GM19467 (cell line): ENCODE measurements around the gene HSPA12B.

Experiments used
- ATAC-seq: cut with Tn5 transposase; IDR thresholded peaks from one replicate; pipeline ENCODE4 v1.9.1; 2021; ENCODE audit warnings: mild to moderate bottlenecking, moderate library complexity; ENCODE audit not compliant: unreplicated experiment

Gene HSPA12B

GRCh38 chr20:3704087-3704486, 28.4 kb upstream of the HSPA12B start:
- no peak for ATAC-seq

- ATAC-seq = no peak
Observed at GRCh38 chr20:3705491-3705969, 27.0 kb upstream of the HSPA12B start.

- no peak for ATAC-seq
Observed at GRCh38 chr20:3705970-3706739, 26.3 kb upstream of the HSPA12B start.

GRCh38 chr20:3706774-3707507, 25.5 kb upstream of the HSPA12B start:
- ATAC-seq = no peak

- ATAC-seq = no peak
Observed at GRCh38 chr20:3707508-3707899, 25.0 kb upstream of the HSPA12B start.

- ATAC-seq = no peak
Observed at GRCh38 chr20:3710011-3710466, 22.4 kb upstream of the HSPA12B start.

GRCh38 chr20:3710703-3711483, 21.6 kb upstream of the HSPA12B start:
- ATAC-seq = no peak

- ATAC-seq = no peak
Observed at GRCh38 chr20:3711484-3711941, 21.0 kb upstream of the HSPA12B start.

- ATAC-seq = no peak
Observed at GRCh38 chr20:3712279-3712873, 20.1 kb upstream of the HSPA12B start, which contains the start of gene SIGLEC1. Gene SIGLEC1, minus strand, starts transcription at chr20:3712600. Its CDS starts 5,472 bp downstream, at chr20:3707128.

GRCh38 chr20:3714092-3714491, 18.4 kb upstream of the HSPA12B start:
- ATAC-seq = no peak

GRCh38 chr20:3716195-3716834, 16.2 kb upstream of the HSPA12B start:
- no peak for ATAC-seq

- no peak for ATAC-seq
Observed at GRCh38 chr20:3719046-3719445, 13.4 kb upstream of the HSPA12B start.

- ATAC-seq = no peak
Observed at GRCh38 chr20:3720068-3720467, 12.4 kb upstream of the HSPA12B start.

GRCh38 chr20:3720626-3721025, 11.9 kb upstream of the HSPA12B start:
- ATAC-seq = no peak

- ATAC-seq = no peak
Observed at GRCh38 chr20:3721912-3722311, 10.6 kb upstream of the HSPA12B start.

- no peak for ATAC-seq
Observed at GRCh38 chr20:3723284-3723683, 9.2 kb upstream of the HSPA12B start.

GRCh38 chr20:3724356-3724755, 8.1 kb upstream of the HSPA12B start:
- ATAC-seq = no peak

- no peak for ATAC-seq
Observed at GRCh38 chr20:3727401-3728021, 5.0 kb upstream of the HSPA12B start.

GRCh38 chr20:3728354-3728753, 4.1 kb upstream of the HSPA12B start:
- ATAC-seq = no peak

GRCh38 chr20:3728876-3729275, 3.6 kb upstream of the HSPA12B start:
- no peak for ATAC-seq
